ENCODE data around the gene MARCHF3. TPM values are rescaled to one million over a fixed set of nuclear protein-coding genes. Genes with fewer than 3 reads are reported as not detected.
"Not testable (repeated sequence)": the region's sequence is repeated elsewhere in the genome, so short reads cannot be mapped to it uniquely, and the experiment has no call there.

Gene MARCHF3
- total RNA-seq, 1 donor from 2014 or later: 44.7 TPM

GRCh38 chr5:126920291-126920690 lies 110.1 kb downstream of the MARCHF3 start:
- no peak for DNase-seq (ENCODE audit: low spot score)

GRCh38 chr5:126919566-126919965 lies 110.8 kb downstream of the MARCHF3 start:
- no peak for DNase-seq (ENCODE audit: low spot score)

- no peak for DNase-seq (ENCODE audit: low spot score)
These were observed 111.8 kb downstream of the MARCHF3 start for GRCh38 chr5:126918615-126918957.

- DNase-seq (ENCODE audit: low spot score): no peak
These were observed 112.3 kb downstream of the MARCHF3 start for GRCh38 chr5:126917918-126918614.

GRCh38 chr5:126915496-126915895 lies 114.9 kb downstream of the MARCHF3 start:
- DNase-seq (ENCODE audit: low spot score): no peak

GRCh38 chr5:126914801-126915436 lies 115.4 kb downstream of the MARCHF3 start:
- no peak for DNase-seq (ENCODE audit: low spot score)

GRCh38 chr5:126912616-126913200 lies 117.7 kb downstream of the MARCHF3 start:
- no peak for DNase-seq (ENCODE audit: low spot score)

- DNase-seq (ENCODE audit: low spot score): no peak
These were observed 118.4 kb downstream of the MARCHF3 start for GRCh38 chr5:126911986-126912385.

- no peak for DNase-seq (ENCODE audit: low spot score)
These were observed 120.5 kb downstream of the MARCHF3 start for GRCh38 chr5:126909856-126910255.

GRCh38 chr5:126904407-126904806 lies 126.0 kb downstream of the MARCHF3 start:
- DNase-seq (ENCODE audit: low spot score): not testable (repeated sequence)

GRCh38 chr5:126900796-126901195 lies 129.6 kb downstream of the MARCHF3 start:
- DNase-seq (ENCODE audit: low spot score): no peak

GRCh38 chr5:126899476-126899875 lies 130.9 kb downstream of the MARCHF3 start:
- no peak for DNase-seq (ENCODE audit: low spot score)

GRCh38 chr5:126897851-126898630 lies 132.3 kb downstream of the MARCHF3 start:
- no peak for DNase-seq (ENCODE audit: low spot score)

GRCh38 chr5:126896170-126896702 lies 134.1 kb downstream of the MARCHF3 start:
- no peak for DNase-seq (ENCODE audit: low spot score)

- DNase-seq (ENCODE audit: low spot score): not testable (repeated sequence)
These were observed 134.6 kb downstream of the MARCHF3 start for GRCh38 chr5:126895712-126896111.

GRCh38 chr5:126890414-126890813 lies 139.9 kb downstream of the MARCHF3 start:
- DNase-seq (ENCODE audit: low spot score): not testable (repeated sequence)

GRCh38 chr5:126888175-126888574 lies 142.2 kb downstream of the MARCHF3 start:
- no peak for DNase-seq (ENCODE audit: low spot score)

GRCh38 chr5:126884269-126884819 lies 146.0 kb downstream of the MARCHF3 start:
- no peak for DNase-seq (ENCODE audit: low spot score)

- DNase-seq (ENCODE audit: low spot score): no peak
These were observed 146.7 kb downstream of the MARCHF3 start for GRCh38 chr5:126883564-126884245.

GRCh38 chr5:126881821-126882600 lies 148.3 kb downstream of the MARCHF3 start:
- no peak for DNase-seq (ENCODE audit: low spot score)

Data from mesenteric fat pad (tissue), 1 donor.